Measurements from ENCODE around the gene SLC25A6. TPM values are rescaled to one million over a fixed set of nuclear protein-coding genes. Genes with fewer than 3 reads are reported as not detected.
"Not testable (repeated sequence)": the region's sequence is repeated elsewhere in the genome, so short reads cannot be mapped to it uniquely, and the experiment has no call there.

The SLC25A6 gene
- total RNA-seq, 1 donor from 2014 or later = 331 TPM

DNA sequence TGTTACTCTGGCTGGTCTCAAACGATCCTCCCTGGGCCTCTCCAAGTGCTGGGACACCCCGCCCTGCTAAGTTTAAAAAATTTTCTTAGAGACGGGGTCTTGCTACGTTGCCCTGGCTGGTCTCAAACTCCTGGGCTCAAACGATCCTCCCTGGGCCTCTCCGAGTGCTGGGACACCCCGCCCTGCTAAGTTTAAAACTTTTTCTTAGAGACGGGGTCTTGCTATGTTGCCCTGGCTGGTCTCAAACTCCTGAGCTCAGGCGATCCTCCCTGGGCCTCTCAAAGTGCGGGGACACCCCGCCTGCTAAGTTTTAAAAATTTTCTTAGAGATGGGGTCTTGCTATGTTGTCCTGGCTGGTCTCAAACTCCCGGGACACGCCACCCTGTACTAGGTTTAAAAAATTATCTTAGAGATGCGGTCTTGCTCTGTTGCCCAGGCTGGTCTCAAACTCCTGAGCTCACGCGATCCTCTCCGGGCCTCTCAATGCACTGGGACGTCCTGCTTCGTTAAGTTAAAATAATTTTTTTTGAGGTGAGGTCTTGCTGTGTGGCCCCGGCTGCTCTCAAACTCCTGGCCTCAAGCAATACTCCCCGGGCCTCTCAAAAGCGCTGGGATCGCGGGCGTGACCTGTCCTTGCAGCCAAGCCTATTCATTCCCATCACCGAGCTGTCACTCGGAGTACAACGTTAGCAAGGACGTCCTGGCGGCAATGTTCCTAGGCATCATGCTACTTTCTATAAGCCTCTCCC, 1.1 kb downstream of the SLC25A6 start:
- peak; percentile 67 for DNase-seq (ENCODE audit: low spot score)

GRCh38 chrX:1389993-1390285, 2.0 kb downstream of the SLC25A6 start:
- no peak for DNase-seq (ENCODE audit: low spot score)

GRCh38 chrX:1389181-1389992, 2.5 kb downstream of the SLC25A6 start:
- DNase-seq (ENCODE audit: low spot score) = peak; percentile 88

GRCh38 chrX:1388651-1389050, 3.3 kb downstream of the SLC25A6 start:
- peak; percentile 45 for DNase-seq (ENCODE audit: low spot score)

DNA sequence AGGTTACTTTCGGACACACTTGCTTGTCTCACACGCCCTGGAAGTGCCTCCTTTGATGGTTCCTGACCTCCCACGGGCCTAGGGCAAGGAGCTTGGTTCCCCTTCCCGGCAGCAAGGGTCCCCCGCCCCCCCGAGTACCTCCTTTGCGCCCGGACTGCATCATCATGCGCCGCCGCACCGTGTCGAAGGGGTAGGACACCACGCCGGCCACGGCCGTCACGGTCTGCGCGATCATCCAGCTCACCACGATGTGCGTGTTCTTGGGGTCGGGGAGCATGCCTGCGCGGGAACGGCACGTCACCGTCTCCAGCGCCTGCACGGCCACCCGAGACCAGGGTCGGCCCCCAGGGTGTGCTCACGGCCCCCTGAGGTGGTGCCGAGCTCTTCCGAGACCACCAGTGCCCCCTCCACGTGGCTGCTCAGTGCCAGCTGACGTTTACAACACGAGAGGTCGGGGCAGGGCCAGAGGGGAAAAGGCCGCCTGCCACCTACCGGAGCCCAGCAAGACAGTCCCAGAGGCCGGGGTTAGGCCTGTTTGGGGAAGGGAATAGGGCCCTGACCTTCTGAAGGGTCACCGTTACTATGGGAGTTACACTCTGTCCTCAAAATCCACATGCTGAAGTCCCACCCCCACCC, 4.7 kb downstream of the SLC25A6 start:
- peak; percentile 85 for DNase-seq (ENCODE audit: low spot score)

DNA sequence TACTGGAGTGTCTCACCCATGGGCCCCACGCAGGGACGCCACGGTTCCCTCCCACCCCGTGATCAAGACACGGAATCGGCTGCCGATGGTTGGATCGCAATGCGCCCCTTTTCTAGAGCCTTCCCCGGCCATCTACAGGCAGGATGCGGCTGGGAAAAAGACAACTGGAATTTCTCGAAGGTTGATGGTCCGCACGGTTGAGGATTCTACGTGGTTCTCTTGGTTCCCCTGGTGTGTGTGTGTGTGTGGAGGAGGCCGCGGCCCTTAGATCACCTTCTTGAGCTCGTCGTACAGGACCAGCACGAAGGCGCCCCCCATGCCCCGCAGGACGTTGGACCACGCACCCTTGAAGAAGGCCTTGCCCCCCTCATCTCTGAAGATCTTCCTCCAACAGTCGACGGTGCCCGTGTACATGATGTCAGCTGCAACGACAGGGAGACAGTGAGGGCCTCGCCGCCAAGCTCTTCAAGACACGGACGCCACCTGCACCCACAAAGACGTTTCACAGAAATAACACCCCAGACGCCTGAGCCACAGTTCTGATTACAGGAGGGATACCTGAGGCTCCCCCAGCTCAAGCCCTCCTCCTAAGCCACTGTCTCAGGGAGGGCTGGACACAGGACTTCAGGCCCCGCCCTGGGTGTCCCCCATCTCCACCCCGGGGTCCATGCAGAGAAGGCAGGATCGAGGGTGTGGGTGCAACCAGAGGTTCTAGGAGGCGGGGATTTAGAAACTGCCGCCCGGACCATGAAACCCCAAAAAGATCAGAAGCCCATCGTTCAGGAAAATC, 5.4 kb downstream of the SLC25A6 start:
- peak; percentile 71 for DNase-seq (ENCODE audit: low spot score)

GRCh38 chrX:1385253-1386223, 6.4 kb downstream of the SLC25A6 start:
- DNase-seq (ENCODE audit: low spot score) = peak; percentile 84

DNA sequence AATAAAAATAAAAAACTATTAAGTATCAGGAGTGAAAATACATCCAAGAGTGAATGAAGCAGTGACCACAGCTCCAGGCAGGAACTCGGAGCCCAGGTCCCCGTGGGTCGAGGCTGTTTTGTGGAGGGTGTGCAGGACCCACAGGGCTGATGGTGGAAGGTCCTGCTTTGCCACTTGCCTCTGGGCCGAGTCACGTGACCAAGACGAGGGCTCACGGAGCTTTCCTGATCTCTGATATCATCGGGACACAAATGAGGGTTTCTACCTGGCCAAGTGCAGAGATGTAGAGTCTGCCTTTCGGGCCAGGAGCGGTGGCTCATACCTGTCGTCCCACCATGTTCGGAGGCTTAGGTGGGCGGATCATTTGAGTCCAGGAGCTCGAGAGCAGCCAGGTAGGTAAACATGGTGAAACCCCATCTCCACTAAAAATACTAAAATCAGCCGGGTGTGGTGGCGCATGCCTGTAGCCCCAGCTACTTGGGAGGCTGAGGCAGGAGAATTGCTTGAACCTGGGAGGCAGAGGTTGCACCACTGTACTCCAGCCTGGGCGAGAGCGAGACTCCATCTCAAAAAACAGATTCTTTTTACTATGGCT, 7.2 kb downstream of the SLC25A6 start:
- peak; percentile 86 for DNase-seq (ENCODE audit: low spot score)

DNA sequence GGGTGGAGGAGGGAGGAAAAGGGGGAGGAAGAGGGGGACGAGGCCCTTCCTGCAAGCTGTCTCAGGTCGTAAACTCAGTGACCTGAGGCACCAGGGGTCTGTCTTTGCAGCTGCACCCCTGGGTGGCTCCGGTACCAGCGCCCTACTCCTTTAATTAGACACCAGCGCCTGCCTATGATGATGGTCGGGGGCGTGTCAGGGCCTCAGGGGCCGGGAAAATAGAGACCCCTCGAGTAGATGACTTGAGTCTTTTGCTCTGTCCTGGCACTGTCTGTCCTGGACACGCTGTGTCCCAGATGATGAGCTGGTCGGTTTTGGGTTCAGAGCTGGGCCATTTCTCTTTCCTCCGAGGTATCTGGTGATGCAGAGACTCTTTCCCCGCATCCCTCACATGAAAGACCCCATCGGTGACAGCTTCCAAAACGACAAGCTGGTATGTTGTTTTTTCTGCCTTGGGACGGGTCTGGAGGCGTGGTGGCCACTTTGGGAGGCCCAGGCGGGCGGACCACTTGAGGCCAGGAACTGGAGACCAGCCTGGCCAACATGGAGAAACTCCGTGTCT, 11.2 kb downstream of the SLC25A6 start:
- peak; percentile 55 for DNase-seq (ENCODE audit: low spot score)

DNA sequence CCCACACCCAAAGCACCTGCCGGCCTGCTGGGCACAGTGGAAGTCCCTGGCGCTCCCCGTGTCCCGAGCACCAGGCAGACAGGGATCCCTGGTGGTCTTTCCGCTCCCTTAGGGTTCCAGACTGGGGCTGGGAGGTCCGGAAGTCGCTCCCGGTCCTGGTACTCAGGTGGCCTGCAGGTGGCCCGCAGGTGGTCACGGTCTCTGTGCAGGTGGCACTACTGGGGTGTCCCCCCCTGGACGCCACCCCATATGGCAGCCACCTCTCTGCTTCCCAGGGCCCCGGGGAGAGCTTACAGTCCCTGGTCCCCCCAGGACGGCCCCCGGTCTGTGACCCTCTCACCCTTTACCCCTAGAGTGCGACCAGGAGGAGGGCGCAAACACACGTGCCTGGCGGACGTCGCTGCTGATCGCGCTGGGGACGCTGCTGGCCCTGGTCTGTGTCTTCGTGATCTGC, 13.6 kb downstream of the SLC25A6 start:
- no peak for DNase-seq (ENCODE audit: low spot score)

DNA sequence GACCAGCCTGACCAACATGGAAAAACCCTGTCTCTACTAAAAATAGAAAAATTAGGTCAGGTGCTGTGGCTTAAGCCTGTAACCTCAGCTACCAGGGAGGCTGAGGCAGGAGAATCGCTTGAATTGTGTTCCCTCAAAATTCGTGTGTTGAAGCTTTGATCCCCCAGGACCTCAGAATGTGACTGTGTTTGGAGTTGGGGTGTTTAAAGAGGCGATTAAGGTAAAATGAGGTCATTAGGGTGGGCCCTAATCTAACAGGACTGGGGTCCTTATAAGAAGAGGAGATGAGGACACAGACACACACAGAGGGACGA, 23.6 kb downstream of the SLC25A6 start:
- DNase-seq (ENCODE audit: low spot score) = no peak

GRCh38 chrX:1366363-1366762, 25.6 kb downstream of the SLC25A6 start:
- not testable (repeated sequence) for DNase-seq (ENCODE audit: low spot score)

DNA sequence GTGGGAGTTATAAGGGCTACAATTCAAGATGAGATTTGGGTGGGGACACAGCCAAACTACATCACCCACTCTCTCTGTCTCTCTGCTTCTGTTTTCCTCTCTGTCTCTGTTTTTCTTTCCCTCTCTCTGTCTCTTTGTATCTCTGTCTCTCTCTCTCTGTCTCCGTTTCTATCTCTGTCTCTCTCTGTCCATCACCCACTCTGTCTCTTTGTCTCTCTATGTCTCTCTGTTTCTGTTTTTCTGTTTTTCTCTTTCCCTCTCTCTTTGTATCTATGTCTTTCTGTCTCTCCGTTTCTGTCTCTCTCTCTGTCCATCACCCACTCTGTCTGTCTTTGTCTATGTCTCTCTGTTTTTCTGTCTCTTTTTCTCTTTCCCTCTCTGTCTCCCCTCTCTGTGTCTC, 30.0 kb downstream of the SLC25A6 start:
- no peak for DNase-seq (ENCODE audit: low spot score)

- DNase-seq (ENCODE audit: low spot score) = no peak
Observed at GRCh38 chrX:1361275-1361674, 30.6 kb downstream of the SLC25A6 start.

DNA sequence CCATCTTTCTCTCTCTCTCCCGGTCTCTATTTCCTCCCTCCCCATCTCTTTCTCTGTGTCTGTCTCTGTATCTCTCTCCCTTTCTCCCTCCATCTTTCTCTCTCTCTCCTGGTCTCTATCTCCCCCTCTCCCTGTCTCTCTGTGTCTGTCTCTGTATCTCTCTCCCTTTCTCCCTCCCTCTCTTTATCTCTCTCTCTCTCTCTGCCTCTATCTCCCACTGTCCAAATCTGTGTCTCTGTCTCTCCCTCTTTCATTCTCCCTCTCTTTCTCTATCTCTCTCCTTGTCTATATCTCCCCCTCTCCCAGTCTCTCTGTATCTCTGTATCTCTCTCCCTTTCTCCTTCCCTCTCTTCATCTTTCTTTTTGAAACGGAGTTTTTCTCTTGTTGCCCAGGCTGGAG, 31.7 kb downstream of the SLC25A6 start:
- DNase-seq (ENCODE audit: low spot score) = no peak

- DNase-seq (ENCODE audit: low spot score) = no peak
Observed at GRCh38 chrX:1359477-1359873, 32.4 kb downstream of the SLC25A6 start.

- DNase-seq (ENCODE audit: low spot score) = no peak
Observed at GRCh38 chrX:1358793-1359476, 33.0 kb downstream of the SLC25A6 start.

DNA sequence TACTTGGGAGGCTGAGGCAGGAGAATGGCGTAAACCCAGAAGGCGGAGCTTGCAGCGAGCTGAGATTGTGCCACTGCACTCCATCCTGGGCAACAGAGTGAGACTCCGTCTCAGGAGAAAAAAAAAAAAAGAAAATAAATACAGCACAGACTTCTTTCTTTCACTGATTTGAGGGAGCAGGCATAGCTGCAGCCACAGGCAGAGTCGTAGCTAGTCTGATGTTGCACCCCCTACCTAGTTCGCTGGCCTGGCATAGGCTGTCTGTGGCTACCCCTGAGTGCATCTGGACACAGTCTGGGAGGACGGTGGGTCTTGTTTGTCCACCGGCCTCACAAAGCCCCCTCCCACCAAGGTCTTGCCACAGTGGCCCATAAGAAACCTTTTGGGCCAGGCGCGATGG, 33.9 kb downstream of the SLC25A6 start:
- no peak for DNase-seq (ENCODE audit: low spot score)

Data from mesenteric fat pad (tissue), 1 donor.